Skeletal muscle satellite cell (primary cell): Measurements from ENCODE around the gene OPCML.

Experiments used
- H3K27me3 ChIP-seq: 2 replicates; pipeline ENCODE4 v1.7.0; 2013; ENCODE audit warnings: low read length; ENCODE audit not compliant: control insufficient read depth, insufficient read depth
- H3K36me3 ChIP-seq: 2 replicates; pipeline ENCODE4 v1.7.0; 2013; ENCODE audit warnings: mild to moderate bottlenecking, control low read depth, low read length; ENCODE audit not compliant: insufficient read depth
- H3K4me1 ChIP-seq: 2 replicates; pipeline ENCODE4 v1.7.0; 2013; ENCODE audit warnings: low read length; ENCODE audit not compliant: control insufficient read depth, insufficient read depth
- H3K4me2 ChIP-seq: 2 replicates; pipeline ENCODE4 v1.7.0; 2013; ENCODE audit warnings: mild to moderate bottlenecking, low read length
- H3K4me3 ChIP-seq: 2 replicates; pipeline ENCODE4 v1.7.0; 2013; ENCODE audit warnings: low read length
- H3K9ac ChIP-seq: 2 replicates; pipeline ENCODE4 v1.7.0; 2013; ENCODE audit warnings: mild to moderate bottlenecking, low read depth, low read length, moderate library complexity
- H3K9me3 ChIP-seq: replicated peaks from 2 replicates; pipeline ENCODE4 v1.7.0; 2013; ENCODE audit warnings: mild to moderate bottlenecking, control low read depth, low read length

The OPCML gene

GRCh38 chr11:133383201-133383600, 149.1 kb downstream of the OPCML start:
- H3K27me3 ChIP-seq, result no peaks in the 10 kb centered on the region
- H3K4me3 ChIP-seq, result no peak overlapping the region
- H3K9ac ChIP-seq, result no peak overlapping the region
- H3K4me1 ChIP-seq, result no peaks in the 10 kb centered on the region
- H3K4me2 ChIP-seq, result no peak overlapping the region
- no peaks in the 10 kb centered on the region for H3K36me3 ChIP-seq
- peaks cover 28% of the 10 kb centered on the region for H3K9me3 ChIP-seq

GRCh38 chr11:133382131-133382812, 150.0 kb downstream of the OPCML start:
- H3K27me3 ChIP-seq, result no peaks in the 10 kb centered on the region
- no peaks in the 10 kb centered on the region for H3K36me3 ChIP-seq
- no peak overlapping the region for H3K4me3 ChIP-seq
- H3K9ac ChIP-seq, result no peak overlapping the region
- no peaks in the 10 kb centered on the region for H3K4me1 ChIP-seq
- peaks cover 28% of the 10 kb centered on the region for H3K9me3 ChIP-seq
- no peak overlapping the region for H3K4me2 ChIP-seq

GRCh38 chr11:133381761-133382130, 150.6 kb downstream of the OPCML start:
- Histone ChIP-seq H3K4me3 (no peak overlapping the region), H3K4me1 (no peaks in the 10 kb centered on the region), H3K27me3 (no peaks in the 10 kb centered on the region), H3K9me3 (peaks cover 28% of the 10 kb centered on the region), H3K4me2 (no peak overlapping the region), H3K36me3 (no peaks in the 10 kb centered on the region), H3K9ac (no peak overlapping the region)

- Histone ChIP-seq H3K9ac (no peak overlapping the region), H3K27me3 (no peaks in the 10 kb centered on the region), H3K9me3 (peaks cover 15% of the 10 kb centered on the region), H3K4me3 (no peak overlapping the region), H3K4me1 (no peaks in the 10 kb centered on the region), H3K4me2 (no peak overlapping the region), H3K36me3 (no peaks in the 10 kb centered on the region)
Measured at GRCh38 chr11:133366147-133366546, 166.2 kb downstream of the OPCML start.

GRCh38 chr11:133362916-133363315, 169.4 kb downstream of the OPCML start:
- H3K9ac ChIP-seq, result no peak overlapping the region
- no peaks in the 10 kb centered on the region for H3K36me3 ChIP-seq
- H3K9me3 ChIP-seq, result peaks cover 27% of the 10 kb centered on the region
- H3K4me2 ChIP-seq, result no peak overlapping the region
- no peaks in the 10 kb centered on the region for H3K27me3 ChIP-seq
- H3K4me1 ChIP-seq, result no peaks in the 10 kb centered on the region
- H3K4me3 ChIP-seq, result no peak overlapping the region

- no peaks in the 10 kb centered on the region for H3K36me3 ChIP-seq
- no peak overlapping the region for H3K4me2 ChIP-seq
- H3K4me1 ChIP-seq, result no peaks in the 10 kb centered on the region
- H3K9me3 ChIP-seq, result peaks cover 25% of the 10 kb centered on the region
- H3K4me3 ChIP-seq, result no peak overlapping the region
- no peaks in the 10 kb centered on the region for H3K27me3 ChIP-seq
- H3K9ac ChIP-seq, result no peak overlapping the region
Measured at GRCh38 chr11:133362156-133362555, 170.1 kb downstream of the OPCML start.

- Histone ChIP-seq H3K4me2 (no peak overlapping the region), H3K9me3 (peaks cover 26% of the 10 kb centered on the region), H3K4me1 (no peaks in the 10 kb centered on the region), H3K9ac (no peak overlapping the region), H3K4me3 (no peak overlapping the region), H3K27me3 (no peaks in the 10 kb centered on the region), H3K36me3 (no peaks in the 10 kb centered on the region)
Measured at GRCh38 chr11:133361689-133361994, 170.7 kb downstream of the OPCML start.

GRCh38 chr11:133360860-133361688, 171.2 kb downstream of the OPCML start:
- Histone ChIP-seq H3K9me3 (peaks cover 26% of the 10 kb centered on the region), H3K9ac (no peak overlapping the region), H3K4me3 (no peak overlapping the region), H3K4me2 (no peak overlapping the region), H3K4me1 (no peaks in the 10 kb centered on the region), H3K27me3 (no peaks in the 10 kb centered on the region), H3K36me3 (no peaks in the 10 kb centered on the region)

- Histone ChIP-seq H3K4me2 (no peak overlapping the region), H3K9ac (no peak overlapping the region), H3K36me3 (no peaks in the 10 kb centered on the region), H3K4me3 (no peak overlapping the region), H3K9me3 (peaks cover 20% of the 10 kb centered on the region), H3K27me3 (no peaks in the 10 kb centered on the region), H3K4me1 (no peaks in the 10 kb centered on the region)
Measured at GRCh38 chr11:133355095-133355494, 177.2 kb downstream of the OPCML start.

GRCh38 chr11:133354069-133354468, 178.2 kb downstream of the OPCML start:
- H3K36me3 ChIP-seq, result no peaks in the 10 kb centered on the region
- no peaks in the 10 kb centered on the region for H3K27me3 ChIP-seq
- no peak overlapping the region for H3K9ac ChIP-seq
- no peak overlapping the region for H3K4me2 ChIP-seq
- no peaks in the 10 kb centered on the region for H3K4me1 ChIP-seq
- peaks cover 14% of the 10 kb centered on the region for H3K9me3 ChIP-seq
- H3K4me3 ChIP-seq, result no peak overlapping the region

- H3K4me3 ChIP-seq, result no peak overlapping the region
- no peaks in the 10 kb centered on the region for H3K27me3 ChIP-seq
- H3K36me3 ChIP-seq, result no peaks in the 10 kb centered on the region
- H3K9me3 ChIP-seq, result peaks cover 13% of the 10 kb centered on the region
- no peak overlapping the region for H3K4me2 ChIP-seq
- H3K9ac ChIP-seq, result no peak overlapping the region
- H3K4me1 ChIP-seq, result no peaks in the 10 kb centered on the region
Measured at GRCh38 chr11:133350045-133350444, 182.3 kb downstream of the OPCML start.

GRCh38 chr11:133347988-133348387, 184.3 kb downstream of the OPCML start:
- Histone ChIP-seq H3K4me3 (no peak overlapping the region), H3K9ac (no peak overlapping the region), H3K27me3 (no peaks in the 10 kb centered on the region), H3K4me1 (no peaks in the 10 kb centered on the region), H3K4me2 (no peak overlapping the region), H3K9me3 (peaks cover 17% of the 10 kb centered on the region), H3K36me3 (no peaks in the 10 kb centered on the region)
